Stimulated activated CD8-positive, alpha-beta memory T cell treated with anti-CD3 and anti-CD28 coated beads, Interleukin-15, amount 100 ng/mL, for 48 hours (primary cell): ENCODE measurements around the gene PCBP4.
A peak's percentile ranks its signal among the peaks of the same experiment; 100 is the strongest.

Experiments
- DNase-seq, 2 donors: peaks; one replicate each; pipeline ENCODE4 v3.0.0-alpha.2; 2020; ENCODE audit warnings: low read depth in 2 of 2

The PCBP4 gene

DNA sequence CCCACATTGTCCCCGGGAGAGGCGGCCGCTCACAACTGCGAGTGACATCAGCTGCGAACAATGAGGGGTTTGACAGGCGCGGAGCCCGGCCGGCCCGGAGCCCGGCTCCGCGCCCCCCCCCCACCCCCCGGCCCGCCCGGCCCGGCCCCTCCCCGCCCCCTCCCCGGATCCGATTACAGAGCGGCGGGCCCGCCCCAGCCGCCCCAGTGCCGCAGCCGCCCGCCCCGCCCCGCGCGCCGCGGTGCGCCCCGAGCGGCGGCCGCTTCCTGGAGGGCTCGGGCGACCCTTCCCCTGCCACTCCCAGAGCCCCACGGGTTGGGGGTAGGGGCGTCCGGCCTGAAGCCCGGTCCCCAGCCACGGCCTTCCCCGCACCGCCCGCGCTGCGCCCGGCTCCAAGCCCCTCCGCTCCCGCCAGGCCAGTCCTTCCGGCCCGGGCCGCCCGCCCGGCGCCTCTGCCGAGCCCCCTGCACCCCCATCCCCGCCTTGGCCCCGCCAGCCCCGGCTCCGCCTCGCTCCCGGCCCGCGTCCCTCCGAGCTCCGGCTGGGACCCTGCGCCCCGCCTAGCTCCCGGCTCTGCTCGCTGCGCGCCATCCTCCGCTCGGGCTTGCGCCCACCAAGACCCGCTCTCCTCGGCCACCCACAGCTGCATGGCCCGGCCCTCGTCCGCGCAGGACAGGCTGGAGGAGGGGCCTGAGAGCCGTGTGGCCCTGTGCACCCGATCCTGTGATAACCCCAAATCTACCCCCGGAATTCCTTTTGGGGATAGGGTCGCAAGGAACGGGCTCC, at the start of gene PCBP4:
PCBP4 (minus strand) TSS at position 71 of the 786 bp plus-strand sequence. CDS start 6,214 bp downstream, outside the sequence.
- DNase-seq = no peak

DNA sequence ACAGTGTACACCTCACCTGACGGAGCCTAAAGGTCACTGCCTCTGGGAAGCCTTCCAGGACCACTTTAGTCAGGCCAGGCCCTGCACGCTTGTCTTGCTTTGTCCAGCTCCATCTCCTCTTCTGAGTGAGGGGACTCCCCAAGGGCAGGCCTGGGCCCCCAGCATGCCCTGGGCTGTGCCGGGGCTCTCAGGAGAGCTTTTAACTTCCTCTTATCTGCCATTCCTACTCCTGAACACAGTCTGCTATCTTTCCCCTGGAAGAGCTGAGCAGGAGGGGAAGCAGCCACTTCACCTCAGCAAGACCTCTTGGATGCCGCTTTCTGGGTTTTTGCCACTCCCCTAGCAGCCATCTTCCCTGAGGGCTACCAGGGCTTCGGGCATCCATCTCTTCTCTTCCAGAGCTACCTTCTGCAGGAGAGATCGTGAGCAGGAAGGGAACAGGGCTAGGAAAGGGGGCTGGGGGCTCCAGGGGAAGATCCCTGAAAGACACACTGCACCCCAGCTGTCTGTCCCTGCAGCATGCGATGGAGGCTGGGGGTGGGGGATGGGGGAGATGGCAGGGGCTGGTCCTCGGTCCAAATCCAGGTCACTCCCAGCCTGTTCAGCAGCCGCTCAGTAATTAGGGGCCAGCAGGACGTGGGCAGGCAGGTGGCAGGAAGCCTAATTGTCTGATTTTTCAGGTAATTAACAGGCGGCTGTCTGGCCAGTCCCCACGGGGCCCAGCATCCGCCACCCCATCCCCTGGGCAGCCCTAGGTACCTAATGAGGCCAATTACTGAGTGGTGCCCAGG, 48.4 kb upstream of the PCBP4 start:
- DNase-seq = no peak

GRCh38 chr3:52014613-52015012, 47.4 kb upstream of the PCBP4 start:
- no peak for DNase-seq

GRCh38 chr3:52013802-52014598, 46.7 kb upstream of the PCBP4 start:
- DNase-seq = no peak

GRCh38 chr3:52012699-52013098, 45.4 kb upstream of the PCBP4 start:
- DNase-seq = no peak

- no peak for DNase-seq
These were observed 43.2 kb upstream of the PCBP4 start for GRCh38 chr3:52010431-52010830.

DNA sequence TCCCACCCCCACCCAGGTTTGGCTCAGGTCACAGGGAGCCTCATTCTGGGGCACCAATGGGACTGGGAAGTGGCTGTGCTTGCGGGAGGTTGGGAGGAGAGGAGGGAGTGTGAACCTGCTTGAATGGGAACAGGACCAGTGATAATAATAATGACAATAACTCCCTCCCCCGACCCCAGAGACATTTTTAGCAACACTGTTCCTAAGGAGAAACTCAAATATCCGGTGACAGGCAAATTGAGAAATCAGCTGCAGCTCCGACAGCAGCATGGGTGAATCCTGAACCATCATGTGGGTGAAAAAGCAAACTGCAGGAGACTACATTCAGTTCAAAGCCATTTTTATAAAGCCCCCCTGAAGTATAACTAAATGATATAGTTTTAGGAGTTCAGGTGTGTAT, 40.0 kb upstream of the PCBP4 start:
- DNase-seq = no peak

DNA sequence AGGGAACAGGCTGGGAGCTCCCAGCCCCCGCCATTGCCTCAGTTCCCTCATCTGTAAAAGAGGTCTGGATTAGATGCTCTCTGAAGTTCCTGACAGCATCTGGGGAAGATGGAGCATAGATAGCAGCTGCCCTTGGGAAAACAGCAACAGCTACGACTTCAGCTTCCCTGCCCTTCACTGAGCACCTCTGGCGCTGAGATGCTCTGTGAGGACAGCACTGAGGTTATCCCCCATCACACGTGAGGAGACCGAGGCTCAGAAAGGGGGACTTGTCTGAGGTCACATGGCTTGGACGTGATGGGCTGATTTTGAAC, 39.5 kb upstream of the PCBP4 start:
- DNase-seq = no peak

- no peak for DNase-seq
These were observed 39.0 kb upstream of the PCBP4 start for GRCh38 chr3:52006017-52006819.

DNA sequence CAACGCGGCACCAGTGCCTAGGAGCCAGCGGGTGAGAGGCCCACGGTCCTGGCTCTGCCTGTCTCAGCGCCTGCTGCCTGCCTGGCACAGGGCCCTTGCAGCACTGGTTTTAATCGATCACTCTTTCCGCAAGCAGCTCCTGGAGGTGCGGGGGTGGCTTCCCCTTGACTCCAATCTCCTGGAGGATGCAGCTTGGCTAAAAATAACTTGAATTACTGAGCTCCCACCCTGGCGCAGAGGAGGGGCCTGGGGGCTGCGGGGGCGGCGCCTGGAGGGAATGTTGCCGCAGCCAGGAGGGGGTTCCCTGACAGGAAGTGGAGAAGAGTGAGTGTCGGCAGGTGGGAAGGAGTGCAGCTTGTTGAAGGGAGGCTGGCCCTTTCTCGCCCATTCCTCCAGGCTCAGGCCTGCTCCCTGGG, 38.3 kb upstream of the PCBP4 start:
- no peak for DNase-seq

DNA sequence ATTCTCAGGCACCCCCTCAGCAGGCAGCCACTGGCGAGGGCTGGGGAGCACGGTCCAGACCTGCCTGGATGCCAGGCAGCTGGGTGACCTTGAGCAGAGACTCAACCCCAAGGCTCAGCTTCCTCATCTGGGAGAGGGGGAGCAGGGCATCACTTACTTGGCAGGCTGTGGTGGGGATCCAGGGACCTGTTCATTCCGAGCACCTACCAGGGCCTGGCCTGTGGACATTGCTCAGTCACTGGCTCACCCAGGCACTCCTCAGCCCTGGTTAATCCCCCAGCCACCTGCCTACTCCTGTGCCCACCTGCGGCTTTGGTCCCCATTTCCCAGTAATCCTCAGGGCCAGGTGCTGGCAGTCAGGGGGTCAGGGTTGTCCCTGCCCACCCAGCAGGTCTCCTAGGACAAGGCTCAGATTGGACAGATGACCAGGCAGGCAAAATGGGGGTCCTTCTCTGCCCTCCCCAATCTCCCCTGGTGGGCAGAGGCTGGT, 37.7 kb upstream of the PCBP4 start:
- no peak for DNase-seq

- no peak for DNase-seq
These were observed 37.0 kb upstream of the PCBP4 start for GRCh38 chr3:52004163-52004787.

- DNase-seq = no peak
These were observed 35.5 kb upstream of the PCBP4 start for GRCh38 chr3:52002748-52003147.

- peak; percentile 69 to 72 for DNase-seq
These were observed 34.3 kb upstream of the PCBP4 start for GRCh38 chr3:52001443-52001974.

DNA sequence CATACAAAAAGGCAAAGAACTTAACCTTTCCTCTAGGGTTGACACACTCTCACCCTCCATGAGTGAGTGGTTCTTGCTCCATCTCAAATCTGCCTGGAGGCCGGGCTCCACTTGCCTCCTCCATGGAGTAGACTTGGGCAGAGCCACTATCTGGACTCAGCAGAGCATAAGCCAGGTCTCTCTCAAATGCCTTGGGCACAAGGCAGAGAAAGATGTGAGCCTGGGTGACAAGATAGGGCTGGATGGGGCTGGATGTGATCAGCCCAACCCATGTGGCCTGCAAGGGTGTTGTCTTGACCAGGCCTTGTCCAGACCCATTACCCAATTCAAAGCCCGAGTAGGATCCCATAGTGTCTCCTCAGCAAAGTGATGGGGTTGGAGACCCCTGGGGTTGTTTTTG, 32.6 kb upstream of the PCBP4 start:
- DNase-seq = no peak

DNA sequence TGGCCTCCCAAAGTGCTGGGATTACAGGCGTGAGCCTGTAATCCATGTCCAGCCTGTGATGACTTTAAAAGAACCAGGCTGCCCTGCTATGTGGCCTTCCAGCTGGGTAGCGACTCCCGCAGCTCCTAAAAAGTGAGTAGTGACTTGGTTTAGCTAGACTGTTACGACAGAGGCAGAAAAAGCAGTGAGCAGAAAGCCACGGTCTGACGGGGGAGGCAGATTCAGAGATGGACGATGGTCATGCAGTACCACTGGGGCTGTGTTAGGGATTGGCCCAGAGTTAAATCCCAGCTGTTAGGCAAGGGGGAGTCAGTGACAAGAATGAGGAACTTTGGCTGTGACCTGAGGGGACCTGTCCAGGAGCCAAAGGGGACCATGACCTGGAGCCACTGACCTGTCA, 31.5 kb upstream of the PCBP4 start:
- no peak for DNase-seq

GRCh38 chr3:51997935-51998596, 30.8 kb upstream of the PCBP4 start:
- DNase-seq = no peak

- DNase-seq = no peak
These were observed 29.9 kb upstream of the PCBP4 start for GRCh38 chr3:51997172-51997571.

DNA sequence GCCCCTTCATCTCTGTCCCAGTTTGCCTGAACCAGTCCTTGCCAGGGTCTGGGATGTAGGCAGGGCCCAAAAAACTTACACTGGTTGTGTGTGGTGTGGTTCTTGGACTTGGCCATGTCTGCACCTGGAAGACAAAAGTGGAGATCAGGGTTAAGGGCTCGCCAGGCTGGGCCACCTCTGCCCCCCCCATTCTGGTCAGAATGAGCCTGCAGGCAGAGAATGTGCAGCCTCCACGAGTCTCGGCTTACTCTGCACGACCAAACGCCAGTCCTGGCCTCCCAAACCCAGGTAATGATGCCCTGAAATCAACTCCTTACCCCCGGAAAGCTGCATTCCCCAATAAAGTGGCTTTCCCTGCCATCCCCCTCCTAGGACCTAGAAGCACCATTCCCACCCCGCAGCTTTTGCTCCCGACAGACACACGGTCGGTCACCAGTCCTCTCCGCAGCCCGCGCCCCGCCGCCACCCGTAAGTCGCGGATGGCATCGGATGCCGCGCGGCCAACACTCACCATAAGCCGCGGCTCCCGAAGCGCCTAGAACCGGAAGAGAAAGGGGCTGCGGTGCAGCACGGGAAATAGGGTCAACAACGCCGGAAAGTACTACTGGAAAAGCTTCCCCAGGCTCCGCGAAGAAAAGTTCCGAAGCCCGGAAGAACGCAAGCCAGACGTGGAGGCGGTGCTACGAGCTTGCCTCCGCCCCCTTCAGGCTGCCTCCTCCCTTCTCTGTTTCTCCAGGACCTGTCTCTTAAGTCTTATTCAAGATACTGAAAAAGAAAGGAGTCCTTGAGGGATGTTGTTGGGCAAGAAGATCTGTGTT, 28.3 kb upstream of the PCBP4 start, which contains the start of gene RPL29:
RPL29 (minus strand) TSS at position 550 of the 818 bp plus-strand sequence; CDS start at position 116, 434 bp downstream.
- peak; percentile 80 to 87 for DNase-seq
